HG02970 (cell line): ENCODE results near the gene ALDH1A1.

Experiments used
- ATAC-seq: cut with Tn5 transposase; IDR thresholded peaks from one replicate; pipeline ENCODE4 v1.9.1; 2021; ENCODE audit warnings: mild to moderate bottlenecking, moderate library complexity, moderate number of reproducible peaks; ENCODE audit not compliant: unreplicated experiment, low FRiP score

The ALDH1A1 gene

GRCh38 chr9:72980183-72980582 lies 27.3 kb upstream of the ALDH1A1 start:
- ATAC-seq = no peak

GRCh38 chr9:72979405-72980100 lies 26.7 kb upstream of the ALDH1A1 start:
- no peak for ATAC-seq

- no peak for ATAC-seq
Observed at GRCh38 chr9:72978744-72979143, 25.9 kb upstream of the ALDH1A1 start.

GRCh38 chr9:72977670-72978069 lies 24.8 kb upstream of the ALDH1A1 start:
- ATAC-seq = no peak

GRCh38 chr9:72974501-72974900 lies 21.6 kb upstream of the ALDH1A1 start:
- ATAC-seq = no peak

- ATAC-seq = no peak
Observed at GRCh38 chr9:72972636-72973035, 19.8 kb upstream of the ALDH1A1 start.

- ATAC-seq = no peak
Observed at GRCh38 chr9:72971411-72971810, 18.6 kb upstream of the ALDH1A1 start.

GRCh38 chr9:72960446-72960845 lies 7.6 kb upstream of the ALDH1A1 start:
- no peak for ATAC-seq

GRCh38 chr9:72958485-72959281 lies 5.8 kb upstream of the ALDH1A1 start:
- ATAC-seq = no peak

- ATAC-seq = no peak
Observed at GRCh38 chr9:72955571-72955970, 2.7 kb upstream of the ALDH1A1 start.

- no peak for ATAC-seq
Observed at GRCh38 chr9:72955126-72955455, 2.2 kb upstream of the ALDH1A1 start.

- no peak for ATAC-seq
Observed at GRCh38 chr9:72954431-72955125, 1.7 kb upstream of the ALDH1A1 start.

- no peak for ATAC-seq
Observed at GRCh38 chr9:72952381-72952690, 517 bp downstream of the ALDH1A1 start.

GRCh38 chr9:72951520-72952380 lies 1.1 kb downstream of the ALDH1A1 start:
- ATAC-seq = no peak

GRCh38 chr9:72950875-72951442 lies 1.9 kb downstream of the ALDH1A1 start:
- ATAC-seq = no peak

- no peak for ATAC-seq
Observed at GRCh38 chr9:72949918-72950325, 2.9 kb downstream of the ALDH1A1 start.

- ATAC-seq = no peak
Observed at GRCh38 chr9:72949244-72949582, 3.6 kb downstream of the ALDH1A1 start.

- no peak for ATAC-seq
Observed at GRCh38 chr9:72948575-72949243, 4.1 kb downstream of the ALDH1A1 start.

- no peak for ATAC-seq
Observed at GRCh38 chr9:72947984-72948465, 4.8 kb downstream of the ALDH1A1 start.

- no peak for ATAC-seq
Observed at GRCh38 chr9:72946821-72947220, 6.0 kb downstream of the ALDH1A1 start.
